H9 (cell line): ENCODE measurements around the gene SOX13. TPM values are rescaled to one million over a fixed set of nuclear protein-coding genes. Genes with fewer than 3 reads are reported as not detected.

Experiments
- DNase-seq: peaks from one replicate; pipeline ENCODE4 v3.0.0-alpha.2; 2017
- H2AFZ ChIP-seq: one replicate; pipeline ENCODE4 v1.6.1; 2013; ENCODE audit warnings: mild to moderate bottlenecking, low read length, control low read depth, moderate library complexity
- H2AK5ac ChIP-seq: 2 replicates; pipeline ENCODE4 v1.6.1; 2013; ENCODE audit warnings: low read length, control low read depth, mixed read lengths; ENCODE audit not compliant: insufficient read length
- H2BK120ac ChIP-seq: one replicate; pipeline ENCODE4 v1.6.1; 2013; ENCODE audit warnings: low read depth, mild to moderate bottlenecking, low read length, control low read depth, inconsistent platforms; ENCODE audit not compliant: poor library complexity, severe bottlenecking
- H2BK12ac ChIP-seq: 2 replicates; pipeline ENCODE4 v1.6.1; 2013; ENCODE audit warnings: low read length, control low read depth, mixed read lengths, low read depth; ENCODE audit not compliant: insufficient read length
- H2BK15ac ChIP-seq: 2 replicates; pipeline ENCODE4 v1.6.1; 2013; ENCODE audit warnings: low read depth, low read length, control low read depth
- H2BK20ac ChIP-seq: one replicate; pipeline ENCODE4 v1.6.1; 2013; ENCODE audit warnings: low read depth, mild to moderate bottlenecking, low read length, control low read depth, inconsistent platforms; ENCODE audit not compliant: poor library complexity, severe bottlenecking
- H2BK5ac ChIP-seq: 2 replicates; pipeline ENCODE4 v1.6.1; 2013; ENCODE audit warnings: low read length, control low read depth, mixed read lengths; ENCODE audit not compliant: insufficient read length
- H3K14ac ChIP-seq: 2 replicates; pipeline ENCODE4 v1.6.1; 2013; ENCODE audit warnings: low read length, control low read depth; ENCODE audit not compliant: insufficient read depth
- H3K18ac ChIP-seq: 2 replicates; pipeline ENCODE4 v1.6.1; 2013; ENCODE audit warnings: low read depth, mild to moderate bottlenecking, mixed read lengths, low read length, control low read depth; ENCODE audit not compliant: insufficient read length
- H3K23ac ChIP-seq: 2 replicates; pipeline ENCODE4 v1.6.1; 2013; ENCODE audit warnings: low read length, control low read depth, mixed read lengths, low read depth; ENCODE audit not compliant: insufficient read length
- H3K23me2 ChIP-seq: 2 replicates; pipeline ENCODE4 v1.6.1; 2013; ENCODE audit warnings: low read depth, mild to moderate bottlenecking, mixed read lengths, low read length, control low read depth; ENCODE audit not compliant: insufficient read length, poor library complexity, severe bottlenecking
- H3K27ac ChIP-seq: 2 replicates; pipeline ENCODE4 v1.5.1; 2013; ENCODE audit warnings: low read length, control low read depth, mixed read lengths, low read depth; ENCODE audit not compliant: insufficient read length
- H3K27me3 ChIP-seq: 2 replicates; pipeline ENCODE4 v1.6.1; 2013; ENCODE audit warnings: low read length, control low read depth, inconsistent platforms; ENCODE audit not compliant: insufficient read depth
- H3K4ac ChIP-seq: 2 replicates; pipeline ENCODE4 v1.6.1; 2013; ENCODE audit warnings: low read depth, mild to moderate bottlenecking, control low read depth, inconsistent platforms, low read length, moderate library complexity
- H3K4me1 ChIP-seq: 2 replicates; pipeline ENCODE4 v1.6.1; 2013; ENCODE audit warnings: low read length, control low read depth, inconsistent platforms; ENCODE audit not compliant: insufficient read depth
- H3K4me2 ChIP-seq: 2 replicates; pipeline ENCODE4 v1.6.1; 2013; ENCODE audit warnings: low read length, control low read depth, mixed read lengths; ENCODE audit not compliant: insufficient read length, insufficient read depth
- H3K56ac ChIP-seq: 2 replicates; pipeline ENCODE4 v1.6.1; 2013; ENCODE audit warnings: low read depth, mild to moderate bottlenecking, mixed read lengths, low read length, control low read depth; ENCODE audit not compliant: insufficient read length
- H3K79me1 ChIP-seq: 2 replicates; pipeline ENCODE4 v1.6.1; 2013; ENCODE audit warnings: low read depth, mild to moderate bottlenecking, moderate library complexity, low read length, control low read depth, inconsistent platforms; ENCODE audit not compliant: insufficient read depth, poor library complexity, severe bottlenecking
- H3K79me2 ChIP-seq: 2 replicates; pipeline ENCODE4 v1.6.1; 2013; ENCODE audit warnings: low read length, control low read depth, inconsistent platforms; ENCODE audit not compliant: insufficient read depth
- H3K9ac ChIP-seq: 2 replicates; pipeline ENCODE4 v1.6.1; 2013; ENCODE audit warnings: low read length, control low read depth, mixed read lengths; ENCODE audit not compliant: insufficient read length; ENCODE audit errors: extremely low read depth
- H3K9me3 ChIP-seq: one replicate; pipeline ENCODE4 v1.6.1; 2013; ENCODE audit warnings: low read depth, low read length, inconsistent platforms; ENCODE audit not compliant: control insufficient read depth
- H3T11ph ChIP-seq: one replicate; pipeline ENCODE4 v1.6.1; 2013; ENCODE audit warnings: mild to moderate bottlenecking, low read length, control low read depth, inconsistent platforms
- H4K20me1 ChIP-seq: one replicate; pipeline ENCODE4 v1.6.1; 2013; ENCODE audit not compliant: control insufficient read depth, insufficient read length, insufficient read depth
- H4K5ac ChIP-seq: 2 replicates; pipeline ENCODE4 v1.6.1; 2013; ENCODE audit warnings: low read depth, mild to moderate bottlenecking, mixed read lengths, low read length, control low read depth; ENCODE audit not compliant: insufficient read length
- H4K8ac ChIP-seq: replicated peaks from 2 replicates; pipeline ENCODE4 v1.6.1; 2013; ENCODE audit warnings: low read length, control low read depth, mixed read lengths, low read depth; ENCODE audit not compliant: insufficient read length
- H4K91ac ChIP-seq: 2 replicates; pipeline ENCODE4 v1.6.1; 2013; ENCODE audit warnings: low read depth, mild to moderate bottlenecking, moderate library complexity, mixed read lengths, low read length, control low read depth; ENCODE audit not compliant: insufficient read length
- H3K27ac Mint-ChIP-seq, 3 experiments: 2 replicates in 2 of 3; 3 replicates in 1 of 3; pipeline ENCODE4 v1.8.0; 2020 to 2021; ENCODE audit warnings: mixed read lengths in 3 of 3, mild to moderate bottlenecking in 1 of 3, moderate library complexity in 1 of 3
- H3K27me3 Mint-ChIP-seq: 2 replicates; pipeline ENCODE4 v1.8.0; 2021; ENCODE audit warnings: low read depth, mild to moderate bottlenecking, moderate library complexity, mixed read lengths
- H3K36me3 Mint-ChIP-seq, 3 experiments: 2 replicates in 2 of 3; 3 replicates in 1 of 3; pipeline ENCODE4 v1.8.0; 2020 to 2021; ENCODE audit warnings: low read depth in 3 of 3, mixed read lengths in 3 of 3; ENCODE audit not compliant: insufficient read depth in 1 of 3
- H3K4me1 Mint-ChIP-seq, 2 experiments: 2 replicates each; pipeline ENCODE4 v1.8.0; 2020; ENCODE audit warnings: mixed read lengths in 2 of 2
- H3K4me3 Mint-ChIP-seq, 2 experiments: 2 replicates in 1 of 2; 3 replicates in 1 of 2; pipeline ENCODE4 v1.8.0; 2020 to 2021; ENCODE audit warnings: mild to moderate bottlenecking in 2 of 2, mixed read lengths in 2 of 2, moderate library complexity in 1 of 2
- H3K9me3 Mint-ChIP-seq, 2 experiments: 2 replicates in 1 of 2; 3 replicates in 1 of 2; pipeline ENCODE4 v1.8.0; 2020; ENCODE audit warnings: mild to moderate bottlenecking in 2 of 2, mixed read lengths in 2 of 2, moderate library complexity in 1 of 2
- CTCF ChIP-seq: fragments of 200-600 bp; sonication (generic); conservative IDR thresholded peaks from 3 replicates; pipeline ENCODE4 v1.8.0; 2021; ENCODE audit warnings: antibody characterized with exemption, mild to moderate bottlenecking
- WGBS: extraction: QIAGEN DNeasy Blood & Tissue Kit; methylation state at CpG from one replicate; pipeline ENCODE4 v1.1.7; 2013; ENCODE audit warnings: missing lambda C conversion rate, low lambda C conversion rate, mixed read lengths; ENCODE audit not compliant: insufficient read length; ENCODE audit errors: extremely low coverage; 5-methylcytosine and 5-hydroxymethylcytosine counted together
- total RNA-seq: library from RNA; stranded (reverse); gene quantifications from 2 replicates; pipeline ENCODE4 v1.2.1, GENCODE V29; 2021

Gene SOX13
- total RNA-seq, 1 experiment from 2014 or later = 120 TPM

GRCh38 chr1:204136814-204137213, 63.9 kb downstream of the SOX13 start:
- Histone ChIP-seq H3K4ac (no peak overlapping the region), H3K9ac (no peak overlapping the region), H3K79me1 (no peaks in the 10 kb centered on the region), H3K56ac (no peak overlapping the region), H3K23ac (no peak overlapping the region), H2BK5ac (no peak overlapping the region), H2BK12ac (no peak overlapping the region), H3K79me2 (no peaks in the 10 kb centered on the region), H3K23me2 (no peaks in the 10 kb centered on the region), H4K20me1 (no peaks in the 10 kb centered on the region), H3K9me3 (no peaks in the 10 kb centered on the region), H3K14ac (no peak overlapping the region), H3K4me1 (no peaks in the 10 kb centered on the region), H3T11ph (no peak overlapping the region), H3K27me3 (no peaks in the 10 kb centered on the region), H3K27ac (no peak overlapping the region), H4K91ac (no peak overlapping the region), H3K4me2 (no peak overlapping the region), H2BK120ac (no peak overlapping the region), H4K8ac (no peak overlapping the region), H4K5ac (no peak overlapping the region), H2AFZ (no peak overlapping the region), H2BK20ac (no peak overlapping the region), H3K18ac (no peak overlapping the region), H2BK15ac (no peak overlapping the region), H2AK5ac (no peak overlapping the region)
- Mint-ChIP-seq H3K4me1 (peaks cover 4% of the 10 kb centered on the region in 2 experiments), H3K4me3 (no peak overlapping the region), H3K9me3 (no peaks in the 10 kb centered on the region), H3K36me3 (peaks cover 3 to 36% (median 4%) of the 10 kb centered on the region in 3 experiments; a peak in 4 of 7 replicates), H3K27me3 (no peaks in the 10 kb centered on the region; the same call in 1 of the 2 replicates), H3K27ac (no peak overlapping the region)
- no CpG with 5 or more reads among the region's 2 CpGs for WGBS
- peak; percentile 23; the same call in 2 of the 3 replicates for TF ChIP-seq CTCF
- no peak for DNase-seq
